Measurements from ENCODE around the gene KCTD4.

The KCTD4 gene

GRCh38 chr13:45167611-45168554 lies 33.0 kb downstream of the KCTD4 start:
- H3K27me3 Mint-ChIP-seq = no peaks in the 10 kb centered on the region
- H3K4me3 Mint-ChIP-seq = no peak overlapping the region
- peaks cover 22% of the 10 kb centered on the region for H3K36me3 Mint-ChIP-seq
- no peaks in the 10 kb centered on the region for H3K9me3 Mint-ChIP-seq
- H3K27ac Mint-ChIP-seq = no peak overlapping the region
- peaks cover 19% of the 10 kb centered on the region for H3K4me1 Mint-ChIP-seq

GRCh38 chr13:45166858-45167257 lies 34.0 kb downstream of the KCTD4 start:
- Mint-ChIP-seq H3K36me3 (peaks cover 12% of the 10 kb centered on the region), H3K9me3 (no peaks in the 10 kb centered on the region), H3K27ac (no peak overlapping the region), H3K4me3 (no peak overlapping the region), H3K27me3 (no peaks in the 10 kb centered on the region), H3K4me1 (peaks cover 12% of the 10 kb centered on the region)

GRCh38 chr13:45162821-45163220 lies 38.0 kb downstream of the KCTD4 start:
- peaks cover 8% of the 10 kb centered on the region for H3K9me3 Mint-ChIP-seq
- peaks cover 20% of the 10 kb centered on the region for H3K36me3 Mint-ChIP-seq
- H3K4me3 Mint-ChIP-seq = no peak overlapping the region
- H3K27me3 Mint-ChIP-seq = no peaks in the 10 kb centered on the region
- H3K27ac Mint-ChIP-seq = no peak overlapping the region
- H3K4me1 Mint-ChIP-seq = peaks cover 14% of the 10 kb centered on the region

GRCh38 chr13:45162194-45162593 lies 38.7 kb downstream of the KCTD4 start:
- Mint-ChIP-seq H3K4me1 (peaks cover 15% of the 10 kb centered on the region), H3K27ac (no peak overlapping the region), H3K4me3 (no peak overlapping the region), H3K36me3 (peaks cover 21% of the 10 kb centered on the region), H3K9me3 (peaks cover 10% of the 10 kb centered on the region), H3K27me3 (no peaks in the 10 kb centered on the region)

GRCh38 chr13:45156565-45157361 lies 44.1 kb downstream of the KCTD4 start:
- peaks cover 10% of the 10 kb centered on the region for H3K9me3 Mint-ChIP-seq
- peaks cover 39% of the 10 kb centered on the region for H3K36me3 Mint-ChIP-seq
- no peak overlapping the region for H3K4me3 Mint-ChIP-seq
- no peaks in the 10 kb centered on the region for H3K27me3 Mint-ChIP-seq
- peaks cover 16% of the 10 kb centered on the region for H3K4me1 Mint-ChIP-seq
- H3K27ac Mint-ChIP-seq = no peak overlapping the region

GRCh38 chr13:45149964-45150363 lies 50.9 kb downstream of the KCTD4 start:
- Mint-ChIP-seq H3K4me3 (no peak overlapping the region), H3K9me3 (no peaks in the 10 kb centered on the region), H3K4me1 (peaks cover 29% of the 10 kb centered on the region), H3K36me3 (peaks cover 15% of the 10 kb centered on the region), H3K27ac (peak overlapping the region; percentile 27), H3K27me3 (no peaks in the 10 kb centered on the region)

GRCh38 chr13:45143346-45143751 lies 57.5 kb downstream of the KCTD4 start:
- peak overlapping the region; percentile 43 for H3K27ac Mint-ChIP-seq
- H3K4me1 Mint-ChIP-seq = peaks cover 37% of the 10 kb centered on the region
- no peak overlapping the region for H3K4me3 Mint-ChIP-seq
- H3K36me3 Mint-ChIP-seq = peaks cover 14% of the 10 kb centered on the region
- no peaks in the 10 kb centered on the region for H3K9me3 Mint-ChIP-seq
- no peaks in the 10 kb centered on the region for H3K27me3 Mint-ChIP-seq

All from activated naive CD4-positive, alpha-beta T cell treated with anti-CD3 and anti-CD28 coated beads, Interleukin-2, amount 50 U/mL, for 24 hours (primary cell).